OCI-LY1 (cell line): ENCODE data around the gene SPOP.
"Not testable (repeated sequence)": the region's sequence is repeated elsewhere in the genome, so short reads cannot be mapped to it uniquely, and the experiment has no call there.

Experiments
- H2AFZ ChIP-seq: fragments of 200-600 bp; sonication (generic), shearing (Covaris generic); 2 replicates; pipeline ENCODE4 v1.6.0; 2014; ENCODE audit warnings: antibody characterized with exemption, mild to moderate bottlenecking, low read length
- H3F3A ChIP-seq: fragments of 200-600 bp; sonication (generic), shearing (Covaris generic); 2 replicates; pipeline ENCODE4 v1.6.0; 2014; ENCODE audit warnings: mild to moderate bottlenecking, antibody characterized with exemption, low read length, moderate library complexity; ENCODE audit not compliant: insufficient read depth
- H3K27ac ChIP-seq: fragments of 200-600 bp; sonication (generic); 2 replicates; pipeline ENCODE4 v1.5.1; 2014; ENCODE audit warnings: low read length, mixed run types, mild to moderate bottlenecking, low read depth; ENCODE audit not compliant: poor library complexity, severe bottlenecking
- H3K27me3 ChIP-seq: fragments of 200-600 bp; sonication (generic); 2 replicates; pipeline ENCODE4 v1.6.0; 2014; ENCODE audit warnings: antibody characterized with exemption, mild to moderate bottlenecking, low read length, moderate library complexity; ENCODE audit not compliant: insufficient read depth
- H3K36me3 ChIP-seq: fragments of 200-600 bp; sonication (generic); 2 replicates; pipeline ENCODE4 v1.6.1; 2014; ENCODE audit warnings: mild to moderate bottlenecking, antibody characterized with exemption, low read length, moderate library complexity, mixed read lengths; ENCODE audit not compliant: insufficient read depth
- H3K4me1 ChIP-seq: fragments of 200-600 bp; sonication (generic); 2 replicates; pipeline ENCODE4 v1.5.1; 2014; ENCODE audit warnings: mild to moderate bottlenecking, low read length, moderate library complexity; ENCODE audit not compliant: insufficient read depth, severe bottlenecking
- H3K4me2 ChIP-seq: fragments of 200-600 bp; sonication (generic), shearing (Covaris generic); 2 replicates; pipeline ENCODE4 v1.6.1; 2014; ENCODE audit warnings: low read length
- H3K4me3 ChIP-seq: fragments of 200-600 bp; sonication (generic); 2 replicates; pipeline ENCODE4 v1.5.1; 2014; ENCODE audit warnings: low read length, low read depth, mild to moderate bottlenecking, mixed read lengths; ENCODE audit not compliant: poor library complexity, severe bottlenecking
- H3K79me2 ChIP-seq: fragments of 200-600 bp; shearing (Covaris generic); 2 replicates; pipeline ENCODE4 v1.6.1; 2016; ENCODE audit warnings: mixed run types, low read length, mixed read lengths; ENCODE audit not compliant: insufficient read depth
- H3K9ac ChIP-seq: fragments of 200-600 bp; sonication (generic), shearing (Covaris generic); 2 replicates; pipeline ENCODE4 v1.6.1; 2014; ENCODE audit warnings: mild to moderate bottlenecking, low read length, mixed read lengths
- H3K9me2 ChIP-seq: fragments of 200-600 bp; sonication (generic), shearing (Covaris generic); 2 replicates; pipeline ENCODE4 v1.6.1; 2014; ENCODE audit warnings: low read depth, mild to moderate bottlenecking, low read length, mixed read lengths
- H3K9me3 ChIP-seq: fragments of 200-600 bp; shearing (Covaris generic); 2 replicates; pipeline ENCODE4 v1.6.1; 2014; ENCODE audit warnings: low read length, mixed read lengths
- H4K20me1 ChIP-seq: fragments of 200-600 bp; sonication (generic), shearing (Covaris generic); 2 replicates; pipeline ENCODE4 v1.6.0; 2016; ENCODE audit warnings: mild to moderate bottlenecking, low read length; ENCODE audit not compliant: insufficient read depth
- CTCF ChIP-seq: fragments of 200-600 bp; sonication (generic), shearing (Covaris generic); IDR thresholded peaks from 2 replicates; pipeline ENCODE4 v1.5.1; 2017; ENCODE audit warnings: mild to moderate bottlenecking, antibody characterized with exemption, low read length, moderate library complexity, mixed read lengths
- EZH2 ChIP-seq: fragments of 200-600 bp; sonication (generic), shearing (Covaris generic); IDR thresholded peaks from 2 replicates; pipeline ENCODE4 v1.8.0; 2017; ENCODE audit warnings: borderline replicate concordance, mixed run types, mild to moderate bottlenecking, antibody characterized with exemption, low read length, moderate library complexity, mixed read lengths

SPOP gene

GRCh38 chr17:49571283-49571682 is 106.6 kb downstream of the SPOP start:
- Histone ChIP-seq H3K4me3 (no peak overlapping the region), H3K27me3 (peaks cover 15% of the 10 kb centered on the region), H4K20me1 (no peaks in the 10 kb centered on the region), H3K9ac (no peak overlapping the region), H3K27ac (no peak overlapping the region), H3K9me3 (no peaks in the 10 kb centered on the region), H2AFZ (no peak overlapping the region), H3K36me3 (no peaks in the 10 kb centered on the region), H3K4me1 (peaks cover 17% of the 10 kb centered on the region), H3K4me2 (no peak overlapping the region), H3F3A (no peaks in the 10 kb centered on the region), H3K9me2 (no peaks in the 10 kb centered on the region), H3K79me2 (no peaks in the 10 kb centered on the region)
- TF ChIP-seq CTCF (no peak), EZH2 (no peak)

- no peak overlapping the region for H2AFZ ChIP-seq
- no peaks in the 10 kb centered on the region for H3F3A ChIP-seq
- H3K4me1 ChIP-seq = peaks cover 11% of the 10 kb centered on the region
- no peak overlapping the region for H3K27ac ChIP-seq
- H3K27me3 ChIP-seq = peaks cover 10% of the 10 kb centered on the region
- no peak overlapping the region for H3K4me3 ChIP-seq
- H3K4me2 ChIP-seq = peak overlapping the region; percentile 72; the same call in 1 of the 2 replicates
- H3K9me3 ChIP-seq = no peaks in the 10 kb centered on the region
- H3K79me2 ChIP-seq = no peaks in the 10 kb centered on the region
- H3K36me3 ChIP-seq = no peaks in the 10 kb centered on the region
- no peak for TF ChIP-seq CTCF
- TF ChIP-seq EZH2 = no peak
- no peaks in the 10 kb centered on the region for H3K9me2 ChIP-seq
- H4K20me1 ChIP-seq = no peaks in the 10 kb centered on the region
- no peak overlapping the region for H3K9ac ChIP-seq
These were observed 107.2 kb downstream of the SPOP start for GRCh38 chr17:49570540-49571242.

- not testable (repeated sequence) for H3K27ac ChIP-seq, H3K27me3 ChIP-seq, H4K20me1 ChIP-seq, H3K79me2 ChIP-seq, H3K9ac ChIP-seq, H2AFZ ChIP-seq, H3K4me2 ChIP-seq, H3F3A ChIP-seq, H3K36me3 ChIP-seq, H3K9me3 ChIP-seq, H3K4me3 ChIP-seq, H3K9me2 ChIP-seq
- peaks cover 10% of the 10 kb centered on the region for H3K4me1 ChIP-seq
These were observed 109.2 kb downstream of the SPOP start for GRCh38 chr17:49568695-49569047.
